Psoas muscle (tissue), 8 donors: Measurements from ENCODE around the gene SLC23A2. TPM values are rescaled to one million over a fixed set of nuclear protein-coding genes. Genes with fewer than 3 reads are reported as not detected.

ENCODE experiments used
- ATAC-seq, 4 donors: fragments of 200-7000 bp; cut with Tn5 transposase; one replicate each; pipeline ENCODE4 v1.9.1; 2020; ENCODE audit warnings: moderate library complexity in 3 of 4, mild to moderate bottlenecking in 2 of 4
- DNase-seq, 2 donors: peaks; one replicate each; pipeline ENCODE4 v3.0.0-alpha.2; 2020
- H3K27ac ChIP-seq: fragments of 200-600 bp; one replicate; pipeline ENCODE4 v1.8.0; 2022
- H3K27me3 ChIP-seq, 3 donors: fragments of 200-600 bp in 1 of 3; one replicate each; pipeline versions ENCODE4 v1.6.1 to v1.8.0; 2013 to 2022; ENCODE audit warnings: low read length in 2 of 3, mild to moderate bottlenecking in 2 of 3, moderate library complexity in 1 of 3; ENCODE audit not compliant: insufficient read depth in 3 of 3
- H3K36me3 ChIP-seq, 2 donors: fragments of 200-600 bp in 1 of 2; one replicate each; pipeline versions ENCODE4 v1.6.1 to v1.8.0; 2013 to 2022; ENCODE audit warnings: low read depth in 1 of 2, mild to moderate bottlenecking in 1 of 2, moderate library complexity in 1 of 2; ENCODE audit not compliant: insufficient read depth in 1 of 2
- H3K4me1 ChIP-seq: fragments of 200-600 bp; one replicate; pipeline ENCODE4 v1.8.0; 2022
- H3K4me3 ChIP-seq: fragments of 200-600 bp; one replicate; pipeline ENCODE4 v1.8.0; 2022; ENCODE audit warnings: mild to moderate bottlenecking
- H3K9me3 ChIP-seq: fragments of 200-600 bp; one replicate; pipeline ENCODE4 v1.8.0; 2022
- CTCF ChIP-seq: fragments of 200-600 bp; IDR thresholded peaks from one replicate; pipeline ENCODE4 v1.8.0; 2022; ENCODE audit warnings: antibody characterized with exemption
- WGBS, 3 donors: extraction: QIAGEN DNeasy Blood & Tissue Kit; methylation state at CpG; one replicate each; pipeline versions ENCODE4 v1.1.6 to v1.1.7; 2013; 5-methylcytosine and 5-hydroxymethylcytosine counted together
- intact Hi-C, 2 donors: fragments of 100-400 bp; cut with DNase I; formaldehyde crosslinking; loops; one replicate each; pipeline versions ENCODE4 v1.11.0 to v1.14.2; 2022
- polyA plus RNA-seq, 3 donors: library from polyadenylated mRNA; stranded (reverse); fragments of 200-250 nt; gene quantifications; one replicate each; pipeline ENCODE4 v1.2.3, GENCODE V29; 2013
- total RNA-seq, 4 donors: library from RNA; stranded (reverse); fragmentation: NEBNext Ultra II Directional in 2 of 4; extraction: Animal tissue kit (Norgen Biotek cat#: 25700) in 2 of 4; gene quantifications; one replicate each; pipeline versions ENCODE4 v1.2.1 to v1.2.4, GENCODE V29; 2021 to 2023
- donor health status: healthy with polysubstance abuse.
- donor health status: DM: no; HTN: no; CAD: no; lungs with moderate emphysema.
- donor health status: Bipolar disorder and iron deficiency.
- donor health status: healthy.
- donor health status: DM: yes; HTN: yes; CAD: no.
- donor health status: DM: no; HTN: no; CAD: no.
- donor health status: DM: no; HTN: no; CAD: no.
- donor health status: DM: yes; HTN: yes; CAD: no.

The SLC23A2 gene
- total and polyA plus RNA-seq, 7 donors = 0.87 to 4.9 (median 3.4) TPM

DNA sequence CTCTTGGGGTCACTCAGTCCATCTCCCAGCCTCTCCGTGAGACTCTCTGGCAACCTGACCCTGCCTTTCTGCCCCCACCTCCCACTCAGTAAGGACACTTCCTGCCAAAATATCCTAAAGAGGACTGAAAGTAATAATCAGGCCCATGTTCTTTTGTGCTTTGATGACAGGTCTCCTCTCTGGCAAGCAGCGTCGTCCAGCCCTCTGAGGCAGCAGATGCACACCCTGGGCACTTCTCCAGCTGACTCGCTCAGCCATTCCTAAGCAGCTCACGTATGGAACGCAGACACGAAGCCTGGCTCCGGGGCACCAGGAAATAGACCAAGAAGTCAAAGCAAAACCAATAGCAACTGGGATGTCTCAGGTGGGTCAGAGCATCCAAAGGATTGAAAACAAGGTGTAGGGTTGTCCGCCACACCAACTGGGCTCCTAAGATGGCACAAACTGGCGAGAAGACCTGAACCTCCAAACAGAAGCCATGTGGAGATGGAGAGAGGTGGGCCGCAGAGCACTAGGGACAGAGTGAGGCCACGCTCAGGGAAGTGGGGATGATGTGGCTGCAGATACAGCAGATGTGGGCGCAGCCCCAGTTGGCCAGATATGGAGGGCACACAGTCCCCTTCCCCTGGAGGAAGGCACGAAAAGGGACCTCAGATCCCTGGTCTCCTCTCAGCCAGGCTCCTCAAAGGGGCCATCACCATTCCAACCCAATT is 180.3 kb downstream of the SLC23A2 start:
- DNase-seq = no peak
- H3K36me3 ChIP-seq = no peaks in the 10 kb centered on the region
- H3K4me1 ChIP-seq = peaks cover 14% of the 10 kb centered on the region
- H3K27ac ChIP-seq = no peak overlapping the region
- TF ChIP-seq CTCF = no peak
- peaks cover 0 to 35% (median 5%) of the 10 kb centered on the region in 3 donors for H3K27me3 ChIP-seq
- H3K9me3 ChIP-seq = no peaks in the 10 kb centered on the region
- 51 to 58% (median 56%) methylated on average over 14 of the region's 14 CpGs for WGBS, 3 donors
- no peak overlapping the region for H3K4me3 ChIP-seq
- intact Hi-C loops = no loop called here
- no peak for ATAC-seq

GRCh38 chr20:4819901-4820300 is 181.4 kb downstream of the SLC23A2 start:
- DNase-seq (no peak), ATAC-seq (no peak)
- Histone ChIP-seq H3K4me3 (no peak overlapping the region), H3K9me3 (no peaks in the 10 kb centered on the region), H3K36me3 (no peaks in the 10 kb centered on the region), H3K27ac (no peak overlapping the region), H3K27me3 (peaks cover 0 to 35% (median 5%) of the 10 kb centered on the region in 3 donors), H3K4me1 (peaks cover 14% of the 10 kb centered on the region)
- TF ChIP-seq CTCF = no peak
- intact Hi-C loops = no loop called here
- 89 to 93% (median 93%) methylated on average over 4 of the region's 4 CpGs for WGBS, 3 donors

GRCh38 chr20:4817230-4817671 is 184.1 kb downstream of the SLC23A2 start:
- no peak for TF ChIP-seq CTCF
- Histone ChIP-seq H3K9me3 (no peaks in the 10 kb centered on the region), H3K4me3 (no peak overlapping the region), H3K4me1 (peaks cover 3% of the 10 kb centered on the region), H3K27me3 (peaks cover 0 to 14% (median 3%) of the 10 kb centered on the region in 3 donors), H3K36me3 (no peaks in the 10 kb centered on the region), H3K27ac (no peak overlapping the region)
- intact Hi-C loops = no loop called here
- DNase-seq (no peak), ATAC-seq (no peak)
- WGBS, 3 donors = 62 to 69% (median 64%) methylated on average over 3 of the region's 3 CpGs

DNA sequence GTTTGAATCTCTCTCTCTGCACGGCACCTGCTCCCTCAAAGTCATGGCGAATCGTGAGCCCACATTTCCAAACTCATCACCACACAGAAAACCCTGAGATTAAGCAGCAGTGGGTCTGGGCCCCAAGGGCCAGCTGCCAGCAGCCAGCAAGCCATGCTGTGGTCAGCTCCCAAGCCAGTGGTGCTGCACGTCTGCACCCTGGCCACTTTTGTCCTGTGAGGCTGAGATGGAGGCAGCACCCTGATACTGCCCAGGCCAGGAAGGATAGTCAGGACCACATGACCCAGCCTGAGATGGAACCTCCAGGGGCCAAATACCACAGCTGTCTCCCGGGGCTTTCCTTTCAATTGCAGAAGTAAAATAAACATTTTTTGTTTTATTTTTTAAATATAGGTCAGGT is 185.7 kb downstream of the SLC23A2 start:
- Histone ChIP-seq H3K4me1 (no peaks in the 10 kb centered on the region), H3K4me3 (no peak overlapping the region), H3K27ac (no peak overlapping the region), H3K9me3 (no peaks in the 10 kb centered on the region), H3K27me3 (peaks cover 0 to 4% (median 3%) of the 10 kb centered on the region in 3 donors), H3K36me3 (no peaks in the 10 kb centered on the region)
- DNase-seq = no peak
- no peak for ATAC-seq
- 74 to 88% (median 77%) methylated on average over 5 of the region's 5 CpGs for WGBS, 3 donors
- intact Hi-C loops = no loop called here
- TF ChIP-seq CTCF = no peak
